Measurements from ENCODE around the gene LGI4.
"Not testable (repeated sequence)": the region's sequence is repeated elsewhere in the genome, so short reads cannot be mapped to it uniquely, and the experiment has no call there.

LGI4 gene

GRCh38 chr19:35104361-35104760 lies 30.5 kb downstream of the LGI4 start:
- Mint-ChIP-seq H3K36me3 (ENCODE audit: low read depth) (no peaks in the 10 kb centered on the region), H3K4me1 (ENCODE audit: low read depth) (no peaks in the 10 kb centered on the region), H3K27ac (no peak overlapping the region), H3K4me3 (no peak overlapping the region), H3K27me3 (ENCODE audit: low read depth) (no peaks in the 10 kb centered on the region), H3K9me3 (no peaks in the 10 kb centered on the region)
- DNase-seq (ENCODE audit: low spot score), result no peak

DNA sequence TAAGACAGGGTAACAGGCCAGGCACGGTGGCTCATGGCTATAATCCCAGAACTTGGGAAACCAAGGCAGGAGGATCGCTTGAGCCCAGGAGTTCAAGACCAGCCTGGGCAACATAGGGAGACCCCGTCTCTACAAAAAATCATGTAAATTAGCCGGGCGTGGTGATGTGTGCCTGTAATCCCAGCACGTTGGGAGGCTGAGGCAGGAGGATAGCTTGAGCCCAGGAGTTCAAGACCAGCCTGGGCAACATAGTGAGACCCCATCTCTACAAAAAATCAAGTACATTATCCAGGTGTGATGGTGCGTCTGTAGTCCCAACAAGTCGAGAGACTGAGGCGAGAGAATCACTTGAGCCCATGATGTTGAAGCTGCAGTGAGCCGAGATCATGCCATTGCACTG lies 31.2 kb downstream of the LGI4 start:
- H3K9me3 Mint-ChIP-seq; DNase-seq (ENCODE audit: low spot score); H3K4me3 Mint-ChIP-seq; H3K27me3 Mint-ChIP-seq (ENCODE audit: low read depth); H3K27ac Mint-ChIP-seq; H3K36me3 Mint-ChIP-seq (ENCODE audit: low read depth); H3K4me1 Mint-ChIP-seq (ENCODE audit: low read depth): not testable (repeated sequence)

DNA sequence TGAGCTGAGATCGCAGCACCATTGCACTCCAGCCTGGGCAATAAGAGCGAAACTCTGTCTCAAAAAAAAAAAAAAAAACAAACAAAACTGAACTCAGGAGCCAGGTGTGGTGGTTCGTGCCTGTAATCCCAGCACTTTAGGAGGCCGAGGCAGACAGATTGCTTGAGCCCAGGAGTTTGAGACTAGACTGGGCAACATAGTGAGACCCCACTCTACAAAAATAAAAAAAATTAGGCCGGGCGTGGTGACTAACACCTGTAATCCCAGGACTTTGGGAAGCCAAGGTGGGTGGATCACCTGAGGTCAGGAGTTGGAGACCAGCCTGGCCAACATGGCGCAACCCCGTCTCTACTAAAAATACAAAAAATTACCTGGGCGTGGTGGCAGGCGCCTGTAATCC lies 32.9 kb downstream of the LGI4 start:
- H3K36me3 Mint-ChIP-seq (ENCODE audit: low read depth); H3K27me3 Mint-ChIP-seq (ENCODE audit: low read depth); H3K27ac Mint-ChIP-seq; DNase-seq (ENCODE audit: low spot score); H3K4me3 Mint-ChIP-seq; H3K9me3 Mint-ChIP-seq; H3K4me1 Mint-ChIP-seq (ENCODE audit: low read depth): not testable (repeated sequence)

DNA sequence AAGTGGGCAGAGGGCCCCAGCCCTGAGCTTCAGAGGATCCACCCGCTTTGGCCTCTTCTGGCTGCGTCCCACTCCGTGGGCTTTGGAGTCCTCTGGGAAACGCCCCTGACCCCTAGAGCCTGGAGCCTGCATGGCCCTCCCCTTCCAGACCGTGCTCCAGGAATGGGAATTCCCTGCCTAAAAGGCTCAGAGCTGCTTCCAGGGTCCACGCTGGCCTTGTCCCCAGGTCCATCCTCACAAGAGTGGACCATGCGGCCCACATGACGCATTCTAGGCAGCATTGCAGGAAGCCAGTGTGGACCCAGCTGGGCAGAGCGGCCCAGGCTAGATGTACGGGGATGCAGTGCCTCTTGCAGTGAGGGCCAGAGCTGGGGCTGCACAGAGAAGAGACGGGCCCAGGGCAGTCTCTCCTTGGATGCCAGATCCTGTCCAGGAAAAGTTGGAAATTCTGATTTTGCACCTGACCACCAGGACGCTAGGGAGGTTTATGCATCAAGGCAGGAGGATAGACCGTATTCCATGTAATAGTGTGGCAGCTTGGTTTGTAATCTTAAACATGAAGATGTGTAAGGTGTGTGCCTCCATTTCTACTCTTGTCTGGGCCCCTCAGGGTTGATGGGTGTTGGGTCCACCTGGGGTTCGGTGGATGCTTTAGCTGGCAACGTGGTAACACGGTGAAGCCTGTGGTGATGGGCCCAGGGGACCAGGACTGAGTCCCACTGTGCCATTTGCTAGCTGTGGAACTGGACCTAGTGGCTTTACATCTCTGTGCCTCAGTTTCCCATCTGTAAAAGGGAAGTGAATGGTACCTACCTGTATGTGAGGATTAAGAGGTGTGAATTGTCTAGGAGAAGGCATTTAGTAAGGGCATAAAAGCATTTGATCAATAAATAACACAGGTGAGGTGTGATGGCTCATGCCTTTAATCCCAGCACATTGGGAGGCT lies 34.0 kb downstream of the LGI4 start:
- Mint-ChIP-seq H3K36me3 (ENCODE audit: low read depth) (no peaks in the 10 kb centered on the region), H3K27me3 (ENCODE audit: low read depth) (no peaks in the 10 kb centered on the region), H3K4me1 (ENCODE audit: low read depth) (no peaks in the 10 kb centered on the region), H3K27ac (no peak overlapping the region), H3K9me3 (no peaks in the 10 kb centered on the region), H3K4me3 (no peak overlapping the region)
- no peak for DNase-seq (ENCODE audit: low spot score)

- Mint-ChIP-seq H3K36me3 (ENCODE audit: low read depth) (no peaks in the 10 kb centered on the region), H3K27me3 (ENCODE audit: low read depth) (no peaks in the 10 kb centered on the region), H3K9me3 (no peaks in the 10 kb centered on the region), H3K4me3 (no peak overlapping the region), H3K4me1 (ENCODE audit: low read depth) (no peaks in the 10 kb centered on the region), H3K27ac (no peak overlapping the region)
- no peak for DNase-seq (ENCODE audit: low spot score)
These were observed 35.0 kb downstream of the LGI4 start for GRCh38 chr19:35099897-35100275.

DNA sequence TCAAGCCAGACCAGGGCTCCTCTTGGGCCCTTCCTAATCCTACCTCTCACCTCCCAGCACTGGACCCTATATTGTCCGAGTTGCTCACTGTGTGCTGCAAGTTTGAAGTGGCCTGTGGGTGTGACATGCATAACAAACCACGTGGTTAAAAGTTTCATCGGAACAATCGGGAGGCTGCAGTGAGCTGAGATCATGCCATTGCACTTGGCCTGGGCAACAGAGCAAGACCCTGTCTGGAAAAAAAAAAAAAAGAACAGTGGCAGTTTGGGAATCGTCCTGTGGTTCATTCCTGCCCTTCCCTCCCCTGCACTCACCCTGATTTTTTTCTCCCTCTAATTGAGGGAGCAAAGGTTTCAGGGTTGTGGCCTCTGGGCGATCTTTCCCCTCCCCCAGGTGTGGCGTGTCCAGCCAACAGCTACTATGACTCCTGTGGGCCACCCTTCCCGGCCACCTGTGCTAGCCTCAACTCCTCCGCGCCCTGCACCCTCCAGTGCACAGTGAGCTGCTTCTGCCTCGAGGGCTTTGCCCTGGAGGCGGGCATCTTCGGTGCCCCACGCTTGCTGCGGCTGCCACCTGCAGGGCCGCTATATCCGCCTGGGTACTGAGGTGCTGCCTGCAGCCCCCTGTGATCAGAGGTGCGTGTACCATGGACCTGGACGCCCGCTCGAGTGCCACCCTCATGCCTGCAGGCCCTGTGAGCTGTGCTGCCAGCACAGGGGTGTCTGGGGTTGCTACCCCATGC lies 35.5 kb downstream of the LGI4 start:
- H3K27ac Mint-ChIP-seq, result no peak overlapping the region
- DNase-seq (ENCODE audit: low spot score), result no peak
- H3K9me3 Mint-ChIP-seq, result no peaks in the 10 kb centered on the region
- H3K4me1 Mint-ChIP-seq (ENCODE audit: low read depth), result no peaks in the 10 kb centered on the region
- H3K36me3 Mint-ChIP-seq (ENCODE audit: low read depth), result no peaks in the 10 kb centered on the region
- H3K27me3 Mint-ChIP-seq (ENCODE audit: low read depth), result no peaks in the 10 kb centered on the region
- H3K4me3 Mint-ChIP-seq, result no peak overlapping the region

DNA sequence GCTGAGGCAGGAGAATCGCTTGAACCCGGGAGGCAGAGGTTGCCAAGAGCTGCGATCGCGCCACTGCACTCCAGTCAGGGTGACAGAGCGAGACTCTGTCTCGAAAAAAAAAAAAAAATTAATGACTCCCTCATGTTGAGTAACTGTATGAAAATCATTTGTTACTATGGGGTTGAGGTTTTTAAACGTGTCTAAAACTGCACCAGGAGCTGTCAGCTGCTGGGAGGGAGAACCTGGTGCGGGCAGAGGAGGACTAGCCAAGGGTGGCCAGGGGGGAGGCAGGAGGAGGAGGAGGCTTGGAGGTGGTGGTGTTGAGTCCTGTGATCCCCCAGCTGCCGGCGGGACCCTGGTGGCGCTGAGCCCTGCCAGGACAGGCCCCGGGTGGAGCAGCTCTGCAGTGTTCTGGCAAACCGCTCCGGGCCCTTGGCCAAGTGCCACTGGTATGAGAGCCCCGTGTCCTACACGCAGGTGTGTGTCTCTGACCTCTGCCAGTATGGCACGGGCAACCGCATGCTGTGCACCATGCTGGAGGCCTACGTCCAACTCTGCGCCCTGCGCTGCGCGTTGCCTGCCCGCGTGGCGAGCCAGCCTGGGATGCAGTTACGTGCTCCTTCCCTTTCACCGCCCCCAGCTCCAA lies 36.3 kb downstream of the LGI4 start:
- H3K27me3 Mint-ChIP-seq (ENCODE audit: low read depth), result no peaks in the 10 kb centered on the region
- no peaks in the 10 kb centered on the region for H3K9me3 Mint-ChIP-seq
- H3K27ac Mint-ChIP-seq, result no peak overlapping the region
- no peaks in the 10 kb centered on the region for H3K4me1 Mint-ChIP-seq (ENCODE audit: low read depth)
- no peak for DNase-seq (ENCODE audit: low spot score)
- no peak overlapping the region for H3K4me3 Mint-ChIP-seq
- no peaks in the 10 kb centered on the region for H3K36me3 Mint-ChIP-seq (ENCODE audit: low read depth)

GRCh38 chr19:35095667-35096368 lies 39.0 kb downstream of the LGI4 start:
- Mint-ChIP-seq H3K27ac (no peak overlapping the region), H3K27me3 (ENCODE audit: low read depth) (no peaks in the 10 kb centered on the region), H3K4me1 (ENCODE audit: low read depth) (no peaks in the 10 kb centered on the region), H3K9me3 (no peaks in the 10 kb centered on the region), H3K4me3 (no peak overlapping the region), H3K36me3 (ENCODE audit: low read depth) (no peaks in the 10 kb centered on the region)
- no peak for DNase-seq (ENCODE audit: low spot score)

- DNase-seq (ENCODE audit: low spot score), result no peak
- H3K36me3 Mint-ChIP-seq (ENCODE audit: low read depth), result no peaks in the 10 kb centered on the region
- H3K4me1 Mint-ChIP-seq (ENCODE audit: low read depth), result no peaks in the 10 kb centered on the region
- H3K27me3 Mint-ChIP-seq (ENCODE audit: low read depth), result no peaks in the 10 kb centered on the region
- no peak overlapping the region for H3K4me3 Mint-ChIP-seq
- no peak overlapping the region for H3K27ac Mint-ChIP-seq
- H3K9me3 Mint-ChIP-seq, result no peaks in the 10 kb centered on the region
These were observed 40.2 kb downstream of the LGI4 start for GRCh38 chr19:35094656-35095055.

DNA sequence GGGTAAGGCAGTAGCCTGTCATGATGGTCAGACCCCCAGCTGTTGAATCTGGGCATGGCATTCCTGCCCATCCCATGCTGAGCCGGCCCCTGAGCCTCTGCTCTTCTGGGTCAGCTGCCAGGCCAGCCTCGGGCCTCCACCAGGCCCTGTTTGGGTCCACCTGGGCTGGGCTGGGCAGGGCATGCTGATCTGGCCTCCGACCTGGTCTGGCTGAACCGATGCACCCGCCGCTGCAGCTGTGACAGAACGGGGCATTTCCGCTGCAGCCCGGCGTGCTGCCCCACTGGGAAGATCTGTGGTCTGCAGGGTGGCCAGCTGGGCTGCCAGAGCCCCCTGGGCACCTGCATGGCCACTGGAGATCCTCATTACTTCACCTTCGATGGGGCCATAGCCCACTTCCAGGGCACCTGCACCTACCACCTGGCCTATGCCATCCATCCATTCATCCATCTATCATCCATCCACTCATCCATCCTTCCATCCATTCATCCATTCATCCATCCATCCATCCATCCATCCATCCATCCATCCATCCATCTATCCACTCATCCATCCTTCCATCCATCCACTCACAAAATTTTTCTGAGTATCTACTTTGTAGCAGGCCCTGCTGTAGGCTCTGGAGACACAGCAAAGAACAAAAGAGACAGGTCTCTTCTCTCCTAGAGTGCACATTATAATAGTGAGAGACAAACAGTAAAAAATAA lies 40.8 kb downstream of the LGI4 start:
- no peaks in the 10 kb centered on the region for H3K4me1 Mint-ChIP-seq (ENCODE audit: low read depth)
- no peaks in the 10 kb centered on the region for H3K36me3 Mint-ChIP-seq (ENCODE audit: low read depth)
- no peak for DNase-seq (ENCODE audit: low spot score)
- no peak overlapping the region for H3K4me3 Mint-ChIP-seq
- H3K27me3 Mint-ChIP-seq (ENCODE audit: low read depth), result no peaks in the 10 kb centered on the region
- no peak overlapping the region for H3K27ac Mint-ChIP-seq
- no peaks in the 10 kb centered on the region for H3K9me3 Mint-ChIP-seq

- no peak for DNase-seq (ENCODE audit: low spot score)
- Mint-ChIP-seq H3K36me3 (ENCODE audit: low read depth) (no peaks in the 10 kb centered on the region), H3K27me3 (ENCODE audit: low read depth) (no peaks in the 10 kb centered on the region), H3K9me3 (no peaks in the 10 kb centered on the region), H3K27ac (no peak overlapping the region), H3K4me3 (no peak overlapping the region), H3K4me1 (ENCODE audit: low read depth) (no peaks in the 10 kb centered on the region)
These were observed 41.4 kb downstream of the LGI4 start for GRCh38 chr19:35093430-35093829.

DNA sequence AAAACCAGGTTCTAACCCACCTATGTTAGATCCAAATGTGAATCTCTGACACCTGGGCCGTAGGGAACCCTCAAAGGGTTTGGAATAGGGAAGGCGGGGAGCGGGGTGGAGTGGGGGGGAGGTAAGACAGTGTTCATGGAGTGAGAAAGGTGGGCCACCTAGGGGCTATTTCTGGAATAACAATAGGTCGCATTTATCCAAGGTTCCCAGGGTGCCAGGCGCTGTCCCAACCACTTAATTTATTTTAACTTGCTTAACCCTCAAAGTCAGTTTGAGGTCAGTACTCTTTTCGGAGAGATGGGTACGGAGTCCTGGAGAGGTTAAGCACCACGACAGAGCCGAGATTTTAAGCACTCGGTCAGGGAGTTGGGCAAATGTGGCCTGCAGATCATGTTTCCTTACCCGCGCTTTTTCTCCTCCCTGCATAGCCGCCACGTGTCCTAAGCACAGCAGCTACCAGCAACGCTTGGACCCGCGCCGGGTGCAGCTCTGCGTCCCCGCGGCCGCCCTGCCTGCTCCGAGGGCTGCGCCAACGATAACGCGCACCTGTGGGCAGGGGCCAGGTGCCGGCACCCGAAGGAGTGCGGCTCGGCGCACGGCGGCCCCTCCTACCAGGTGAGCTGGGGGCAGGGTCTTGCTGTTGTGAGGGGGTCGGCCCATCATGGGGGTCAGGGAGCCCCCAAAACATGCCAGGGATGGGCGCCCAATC lies 44.2 kb downstream of the LGI4 start:
- no peaks in the 10 kb centered on the region for H3K36me3 Mint-ChIP-seq (ENCODE audit: low read depth)
- H3K4me1 Mint-ChIP-seq (ENCODE audit: low read depth), result no peaks in the 10 kb centered on the region
- no peak overlapping the region for H3K4me3 Mint-ChIP-seq
- DNase-seq (ENCODE audit: low spot score), result peak; percentile 9
- H3K9me3 Mint-ChIP-seq, result no peaks in the 10 kb centered on the region
- H3K27me3 Mint-ChIP-seq (ENCODE audit: low read depth), result peaks cover 2% of the 10 kb centered on the region
- H3K27ac Mint-ChIP-seq, result no peak overlapping the region

DNA sequence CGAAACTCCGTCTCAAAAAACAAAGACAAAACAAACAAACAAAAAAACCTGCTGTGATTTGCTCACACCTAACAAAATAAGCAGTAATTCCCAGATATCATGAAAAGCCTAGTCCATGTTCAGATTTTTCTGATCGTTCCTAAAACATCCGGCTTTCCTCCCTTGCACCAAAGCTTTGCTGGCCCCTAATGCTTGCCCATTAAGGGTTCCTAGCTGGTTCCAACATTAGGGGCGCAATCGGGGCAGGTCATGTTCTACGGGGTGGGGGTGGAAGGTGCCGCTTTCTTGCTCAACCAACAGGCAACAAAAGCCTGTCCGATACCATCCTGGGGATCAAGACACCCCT lies 44.7 kb downstream of the LGI4 start:
- no peak for DNase-seq (ENCODE audit: low spot score)
- H3K4me3 Mint-ChIP-seq, result no peak overlapping the region
- no peaks in the 10 kb centered on the region for H3K4me1 Mint-ChIP-seq (ENCODE audit: low read depth)
- no peaks in the 10 kb centered on the region for H3K36me3 Mint-ChIP-seq (ENCODE audit: low read depth)
- H3K9me3 Mint-ChIP-seq, result no peaks in the 10 kb centered on the region
- peaks cover 2% of the 10 kb centered on the region for H3K27me3 Mint-ChIP-seq (ENCODE audit: low read depth)
- no peak overlapping the region for H3K27ac Mint-ChIP-seq

Data from T-helper 2 cell treated with Interferon-gamma antibody and Interleukin-4, amounts not matched to agents 5 μg/mL and 100 μg/mL, for 36 hours (primary cell).